Activated T-helper 1 cell treated with anti-CD3 and anti-CD28 coated beads, Interleukin-12 subunit alpha, Interleukin-12 subunit beta, Interleukin-2, Interleukin-4 antibody, amounts not matched to agents 30 ng/mL and 10 ng/mL and 1 ng/mL, durations not matched to agents 14 hours and 24 hours and 36 hours (primary cell): ENCODE data around the gene GJD2. TPM values are rescaled to one million over a fixed set of nuclear protein-coding genes. Genes with fewer than 3 reads are reported as not detected.

Experiments used
- DNase-seq: peaks from one replicate; pipeline ENCODE4 v3.0.0; 2021; ENCODE audit warnings: low spot score
- H3K27ac Mint-ChIP-seq: one replicate; pipeline ENCODE4 v1.8.0; 2021; ENCODE audit warnings: mild to moderate bottlenecking, mixed read lengths
- H3K27me3 Mint-ChIP-seq: one replicate; pipeline ENCODE4 v1.8.0; 2022; ENCODE audit warnings: mild to moderate bottlenecking, moderate library complexity, mixed read lengths; ENCODE audit not compliant: insufficient read depth
- H3K36me3 Mint-ChIP-seq: one replicate; pipeline ENCODE4 v1.8.0; 2021; ENCODE audit warnings: low read depth, mixed read lengths
- H3K4me1 Mint-ChIP-seq: one replicate; pipeline ENCODE4 v1.8.0; 2021; ENCODE audit warnings: low read depth, mixed read lengths
- H3K4me3 Mint-ChIP-seq: one replicate; pipeline ENCODE4 v1.8.0; 2021; ENCODE audit warnings: mild to moderate bottlenecking, moderate library complexity, mixed read lengths
- H3K9me3 Mint-ChIP-seq: one replicate; pipeline ENCODE4 v1.8.0; 2021; ENCODE audit warnings: mixed read lengths
- intact Hi-C: fragments of 100-400 bp; cut with micrococcal nuclease; formaldehyde crosslinking; loops from one replicate; pipeline ENCODE4 v1.15.1; 2024
- total RNA-seq: library from RNA; stranded (reverse); gene quantifications from 2 replicates; pipeline ENCODE4 v1.2.3, GENCODE V29; 2022

Gene GJD2
- total RNA-seq, 1 donor from 2014 or later = not detected

GRCh38 chr15:34730701-34731100, 24.1 kb downstream of the GJD2 start:
- Mint-ChIP-seq H3K27ac (no peak overlapping the region), H3K4me3 (no peak overlapping the region), H3K27me3 (peaks cover 10% of the 10 kb centered on the region), H3K4me1 (no peaks in the 10 kb centered on the region), H3K9me3 (no peaks in the 10 kb centered on the region), H3K36me3 (no peaks in the 10 kb centered on the region)
- intact Hi-C loops = no loop called here
- no peak for DNase-seq

- H3K27ac Mint-ChIP-seq = no peak overlapping the region
- no peaks in the 10 kb centered on the region for H3K4me1 Mint-ChIP-seq
- no peaks in the 10 kb centered on the region for H3K9me3 Mint-ChIP-seq
- no peak overlapping the region for H3K4me3 Mint-ChIP-seq
- H3K27me3 Mint-ChIP-seq = peaks cover 8% of the 10 kb centered on the region
- DNase-seq = no peak
- H3K36me3 Mint-ChIP-seq = no peaks in the 10 kb centered on the region
- intact Hi-C loops = no loop called here
These were observed 24.9 kb downstream of the GJD2 start for GRCh38 chr15:34729886-34730285.

- peaks cover 9% of the 10 kb centered on the region for H3K27me3 Mint-ChIP-seq
- DNase-seq = no peak
- no peaks in the 10 kb centered on the region for H3K4me1 Mint-ChIP-seq
- H3K9me3 Mint-ChIP-seq = no peaks in the 10 kb centered on the region
- no peak overlapping the region for H3K27ac Mint-ChIP-seq
- intact Hi-C loops = no loop called here
- H3K4me3 Mint-ChIP-seq = no peak overlapping the region
- no peaks in the 10 kb centered on the region for H3K36me3 Mint-ChIP-seq
These were observed 25.7 kb downstream of the GJD2 start for GRCh38 chr15:34729056-34729455.

DNA sequence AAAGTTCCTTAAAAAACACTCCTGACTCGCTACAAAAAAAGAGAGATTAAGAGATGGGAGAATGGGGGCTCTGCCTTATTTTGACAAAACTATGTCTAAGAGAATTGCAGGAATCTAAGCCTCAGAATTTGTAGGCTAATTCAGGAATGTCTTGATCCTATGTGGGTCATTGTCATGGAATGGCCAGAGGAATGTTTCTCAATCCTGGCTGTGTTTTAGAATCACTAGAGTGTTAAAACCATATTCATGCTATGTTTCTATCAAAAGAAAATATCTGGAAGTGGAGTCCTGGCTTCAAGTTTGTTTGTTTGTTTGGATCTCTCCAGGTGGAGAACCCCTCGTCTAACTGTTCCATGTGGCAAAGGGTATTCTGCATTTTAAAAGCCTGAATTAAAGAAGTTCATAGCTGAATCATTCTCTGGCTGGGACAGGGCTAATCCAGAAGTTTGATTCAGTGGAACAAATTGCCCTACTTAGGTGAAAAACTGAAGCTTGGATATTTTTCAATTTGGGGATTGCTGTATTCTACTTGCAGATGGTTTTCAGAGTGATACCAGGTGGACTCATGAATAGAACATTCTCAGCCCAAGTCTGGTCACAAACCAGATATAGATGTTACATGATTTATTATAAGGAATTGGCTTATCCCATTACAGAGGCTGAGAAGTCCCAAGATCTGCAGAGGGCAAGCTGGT, 28.2 kb downstream of the GJD2 start:
- intact Hi-C loops = no loop called here
- H3K27ac Mint-ChIP-seq = no peak overlapping the region

GRCh38 chr15:34725556-34725955, 29.2 kb downstream of the GJD2 start:
- no peaks in the 10 kb centered on the region for H3K4me1 Mint-ChIP-seq
- no peak overlapping the region for H3K27ac Mint-ChIP-seq

More for the DNA sequence above, 28.2 kb downstream of the GJD2 start:
- H3K27me3 Mint-ChIP-seq = peaks cover 29% of the 10 kb centered on the region
- H3K4me3 Mint-ChIP-seq = no peak overlapping the region
- DNase-seq = no peak
- H3K4me1 Mint-ChIP-seq = no peaks in the 10 kb centered on the region
- no peaks in the 10 kb centered on the region for H3K9me3 Mint-ChIP-seq
- no peaks in the 10 kb centered on the region for H3K36me3 Mint-ChIP-seq

DNA sequence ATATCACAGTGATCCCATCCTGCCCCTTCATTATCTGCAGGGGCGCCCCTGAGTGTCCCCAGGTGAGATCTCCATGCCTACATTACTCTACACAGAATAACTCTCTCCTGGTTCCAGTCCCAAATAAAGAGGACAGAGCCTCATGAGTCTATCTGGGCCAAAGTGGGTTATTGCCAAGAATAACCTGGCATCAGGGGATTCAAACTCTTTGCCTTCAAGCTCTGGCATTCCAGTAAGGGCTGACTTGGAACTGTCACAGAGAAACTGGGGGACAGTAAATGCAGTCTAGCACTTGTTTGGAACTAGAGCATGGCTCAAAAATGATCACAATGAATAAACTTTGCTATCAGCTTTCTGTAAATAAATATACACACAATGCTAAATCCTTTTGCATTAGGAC, 30.3 kb downstream of the GJD2 start:
- intact Hi-C loops = no loop called here
- Mint-ChIP-seq H3K9me3 (no peaks in the 10 kb centered on the region), H3K27ac (no peak overlapping the region), H3K4me1 (no peaks in the 10 kb centered on the region), H3K36me3 (no peaks in the 10 kb centered on the region), H3K27me3 (peaks cover 43% of the 10 kb centered on the region), H3K4me3 (no peak overlapping the region)
- no peak for DNase-seq

More at GRCh38 chr15:34725556-34725955, 29.2 kb downstream of the GJD2 start:
- Mint-ChIP-seq H3K36me3 (no peaks in the 10 kb centered on the region), H3K4me3 (no peak overlapping the region), H3K9me3 (no peaks in the 10 kb centered on the region), H3K27me3 (peaks cover 35% of the 10 kb centered on the region)
- intact Hi-C loops = no loop called here
- DNase-seq = no peak

- no peak for DNase-seq
- H3K4me3 Mint-ChIP-seq = no peak overlapping the region
- H3K27me3 Mint-ChIP-seq = peaks cover 44% of the 10 kb centered on the region
- intact Hi-C loops = no loop called here
- H3K27ac Mint-ChIP-seq = no peak overlapping the region
- H3K36me3 Mint-ChIP-seq = no peaks in the 10 kb centered on the region
- no peaks in the 10 kb centered on the region for H3K4me1 Mint-ChIP-seq
- no peaks in the 10 kb centered on the region for H3K9me3 Mint-ChIP-seq
These were observed 32.4 kb downstream of the GJD2 start for GRCh38 chr15:34722439-34722836.

DNA sequence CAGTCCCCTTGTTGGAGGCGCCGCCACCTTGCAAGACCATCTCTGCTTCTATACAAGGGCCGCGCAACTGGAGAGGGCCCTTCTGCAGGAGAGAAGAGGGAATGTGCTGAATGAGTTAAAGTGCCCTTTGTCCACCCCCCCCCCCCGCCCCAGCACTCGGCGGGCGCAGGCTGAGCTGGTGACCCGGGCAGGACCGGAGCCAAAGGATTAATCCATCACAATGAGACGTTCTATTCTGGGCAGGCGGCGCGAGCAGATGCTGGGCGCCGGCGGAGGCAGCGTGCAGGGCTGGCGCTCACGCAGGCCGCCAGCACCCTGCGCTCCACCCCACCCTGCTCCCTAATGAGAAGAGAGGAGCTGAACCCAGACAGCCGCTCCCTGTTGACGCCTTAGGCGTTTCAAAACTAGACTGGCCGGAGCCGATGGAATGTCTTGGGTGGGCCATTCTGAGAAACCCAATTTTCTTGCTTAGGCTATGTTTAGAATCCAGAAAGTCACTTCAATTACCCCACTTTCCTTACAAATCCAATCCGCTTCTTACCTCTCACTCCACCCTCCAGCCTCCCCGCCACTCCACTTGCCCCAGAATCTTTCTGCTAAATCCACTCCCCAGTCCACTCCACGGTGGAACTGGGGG, 32.9 kb downstream of the GJD2 start:
- intact Hi-C loops = no loop called here
- Mint-ChIP-seq H3K4me1 (no peaks in the 10 kb centered on the region), H3K27me3 (peaks cover 46% of the 10 kb centered on the region), H3K4me3 (no peak overlapping the region), H3K27ac (no peak overlapping the region), H3K36me3 (no peaks in the 10 kb centered on the region), H3K9me3 (no peaks in the 10 kb centered on the region)
- DNase-seq = no peak

GRCh38 chr15:34721157-34721801, 33.5 kb downstream of the GJD2 start:
- DNase-seq = no peak
- H3K4me1 Mint-ChIP-seq = no peaks in the 10 kb centered on the region
- H3K27ac Mint-ChIP-seq = no peak overlapping the region
- H3K36me3 Mint-ChIP-seq = no peaks in the 10 kb centered on the region
- no peak overlapping the region for H3K4me3 Mint-ChIP-seq
- peaks cover 47% of the 10 kb centered on the region for H3K27me3 Mint-ChIP-seq
- H3K9me3 Mint-ChIP-seq = no peaks in the 10 kb centered on the region
- intact Hi-C loops = no loop called here

DNA sequence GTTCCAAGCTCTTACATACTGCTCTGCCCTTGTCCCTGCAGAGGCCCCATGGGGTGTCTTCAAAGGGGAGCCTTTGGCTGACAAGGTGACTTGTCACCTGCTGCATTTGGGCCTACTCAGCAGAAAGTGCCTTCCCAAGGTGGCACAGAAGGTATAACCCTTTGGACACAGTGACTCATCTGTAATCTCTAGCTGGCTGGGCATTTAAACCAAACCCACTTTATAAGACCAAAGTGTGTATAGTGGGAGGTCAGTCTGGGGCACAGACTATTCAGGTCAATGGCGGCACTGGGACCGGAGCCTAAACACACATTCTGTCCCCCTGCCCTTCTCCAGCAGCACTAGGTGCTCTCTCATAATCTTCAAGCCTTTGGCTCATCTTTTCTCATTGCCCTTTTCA, 35.1 kb downstream of the GJD2 start:
- Mint-ChIP-seq H3K27ac (no peak overlapping the region), H3K27me3 (peaks cover 50% of the 10 kb centered on the region), H3K4me3 (no peak overlapping the region), H3K36me3 (no peaks in the 10 kb centered on the region), H3K9me3 (no peaks in the 10 kb centered on the region), H3K4me1 (no peaks in the 10 kb centered on the region)
- intact Hi-C loops = no loop called here
- no peak for DNase-seq

- no peak overlapping the region for H3K27ac Mint-ChIP-seq
- no peaks in the 10 kb centered on the region for H3K9me3 Mint-ChIP-seq
These were observed 35.8 kb downstream of the GJD2 start for GRCh38 chr15:34718681-34719665.

DNA sequence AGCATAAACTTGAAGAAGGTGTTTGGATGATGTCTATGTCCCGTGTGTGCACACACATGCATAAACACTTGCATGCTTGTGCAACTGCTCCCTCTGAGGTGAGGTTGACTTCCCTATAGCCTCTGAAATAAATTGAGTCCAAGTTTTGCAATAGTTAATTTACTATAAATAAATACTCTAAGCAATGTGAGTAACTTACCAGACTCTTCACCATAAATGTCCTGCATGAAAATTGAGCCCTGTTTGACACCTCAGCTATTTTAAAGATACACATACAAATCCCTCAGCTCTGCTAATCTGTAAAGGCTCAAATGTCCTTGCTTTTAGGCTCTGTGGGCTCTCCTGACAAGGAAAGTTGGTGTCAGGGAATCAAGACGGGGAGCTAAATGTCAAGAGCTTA, 37.1 kb downstream of the GJD2 start:
- no peak overlapping the region for H3K4me3 Mint-ChIP-seq
- no peaks in the 10 kb centered on the region for H3K36me3 Mint-ChIP-seq
- H3K4me1 Mint-ChIP-seq = no peaks in the 10 kb centered on the region
- no peaks in the 10 kb centered on the region for H3K9me3 Mint-ChIP-seq
- intact Hi-C loops = no loop called here
- DNase-seq = no peak
- H3K27me3 Mint-ChIP-seq = peaks cover 37% of the 10 kb centered on the region
- no peak overlapping the region for H3K27ac Mint-ChIP-seq

More at GRCh38 chr15:34718681-34719665, 35.8 kb downstream of the GJD2 start:
- H3K4me1 Mint-ChIP-seq = no peaks in the 10 kb centered on the region
- peaks cover 48% of the 10 kb centered on the region for H3K27me3 Mint-ChIP-seq
- DNase-seq = no peak
- no peak overlapping the region for H3K4me3 Mint-ChIP-seq
- H3K36me3 Mint-ChIP-seq = no peaks in the 10 kb centered on the region
- intact Hi-C loops = no loop called here
